A549 (cell line): ENCODE measurements around the gene RGS6. TPM values are rescaled to one million over a fixed set of nuclear protein-coding genes. Genes with fewer than 3 reads are reported as not detected.

Experiments used
- ATAC-seq, 2 experiments: fragments of 200-7000 bp in 1 of 2; fragments of >200 bp in 1 of 2; cut with Nextera tagmentation in 1 of 2; cut with Tn5 transposase in 1 of 2; 3 replicates each; pipeline versions ENCODE4 v1.8.0 to v1.9.1; 2018 to 2020; ENCODE audit warnings: mild to moderate bottlenecking in 1 of 2, moderate library complexity in 1 of 2
- CTCF ChIA-PET: fragments of 300-600 bp; sonication (Branson Sonifier 250); formaldehyde crosslinking; extraction: SDS; loops from one replicate; lab custom pipeline; 2021; ENCODE audit warnings: antibody characterized with exemption, inconsistent platforms; lab: Yijun Ruan, JAX
- POLR2A ChIA-PET: fragments of 350-600 bp; formaldehyde crosslinking; extraction: SDS; loops from one replicate; lab custom pipeline; 2021; ENCODE audit warnings: antibody characterized with exemption, inconsistent platforms; lab: Yijun Ruan, JAX
- DNase-seq, 2 experiments: peaks; one replicate each; pipeline versions ENCODE4 v3.0.0 to v3.0.0-alpha.2; 2011 to 2016; ENCODE audit warnings: low read depth in 1 of 2, low spot score in 1 of 2
- FAIRE-seq: peaks from 2 replicates; lab custom pipeline; 2011; peaks lifted over from hg19 to GRCh38; lab: Jason Lieb, UNC
- H3K27ac ChIP-seq, 2 experiments: fragments of >200 bp; sonication (Bioruptor Twin); formaldehyde crosslinking; 3 replicates each; pipeline ENCODE4 v1.5.1; 2016 to 2017
- H3K4me1 ChIP-seq: fragments of >200 bp; sonication (Bioruptor Twin); formaldehyde crosslinking; 3 replicates; pipeline ENCODE4 v1.6.1; 2016
- H3K4me2 ChIP-seq: fragments of >200 bp; sonication (Bioruptor Twin); formaldehyde crosslinking; 3 replicates; pipeline ENCODE4 v1.6.1; 2016
- H3K4me3 ChIP-seq: fragments of >200 bp; sonication (Bioruptor Twin); formaldehyde crosslinking; 3 replicates; pipeline ENCODE4 v1.5.1; 2016
- H3K9me3 ChIP-seq: fragments of >200 bp; sonication (Bioruptor Twin); formaldehyde crosslinking; 3 replicates; pipeline ENCODE4 v1.6.1; 2016
- BCL3 ChIP-seq: fragments of >200 bp; sonication (Bioruptor Twin); formaldehyde crosslinking; IDR thresholded peaks from 3 replicates; pipeline ENCODE4 v1.6.1; 2016
- BHLHE40 ChIP-seq: IDR thresholded peaks from 2 replicates; pipeline ENCODE4 v1.6.1; 2012; ENCODE audit warnings: low read depth, low read length, inconsistent platforms
- CBX2 ChIP-seq: fragments of 200-600 bp; sonication (generic); IDR thresholded peaks from 2 replicates; pipeline ENCODE4 v1.6.1; 2016; ENCODE audit warnings: low read depth, mild to moderate bottlenecking, borderline replicate concordance
- CBX8 ChIP-seq: fragments of 200-600 bp; sonication (generic); IDR thresholded peaks from 2 replicates; pipeline ENCODE4 v1.6.1; 2016
- CEBPB ChIP-seq, 2 experiments: fragments of >200 bp in 1 of 2; sonication (Bioruptor Twin) in 1 of 2; formaldehyde crosslinking in 1 of 2; IDR thresholded peaks; 2 replicates each; pipeline ENCODE4 v1.6.1; 2012 to 2016
- CHD2 ChIP-seq: fragments of 150-350 bp; IDR thresholded peaks from 2 replicates; pipeline ENCODE4 v1.6.1; 2014; ENCODE audit warnings: low read length; ENCODE audit not compliant: partially characterized antibody
- CTCF ChIP-seq: fragments of >200 bp; sonication (Bioruptor Twin); formaldehyde crosslinking; IDR thresholded peaks from 3 replicates; pipeline ENCODE4 v1.5.1; 2016
- E2F6 ChIP-seq: IDR thresholded peaks from 2 replicates; pipeline ENCODE4 v1.6.1; 2012; ENCODE audit warnings: low read depth, borderline replicate concordance
- EHF ChIP-seq: fragments of 250-450 bp; sonication (Bioruptor Pico); IDR thresholded peaks from 2 replicates; pipeline ENCODE4 v1.5.0; 2020; ENCODE audit warnings: mild to moderate bottlenecking
- ELK1 ChIP-seq: fragments of 150-350 bp; IDR thresholded peaks from 2 replicates; pipeline ENCODE4 v1.6.1; 2014; ENCODE audit warnings: low read depth, mild to moderate bottlenecking, low read length
- EP300 ChIP-seq, 2 experiments: fragments of >200 bp; sonication (Bioruptor Twin); formaldehyde crosslinking; IDR thresholded peaks; 2 replicates in 1 of 2; 3 replicates in 1 of 2; pipeline ENCODE4 v1.6.1; 2016 to 2017
- FOXS1 ChIP-seq: fragments of 250-450 bp; sonication (Bioruptor Pico); IDR thresholded peaks from 2 replicates; pipeline ENCODE4 v1.5.0; 2020; ENCODE audit warnings: mild to moderate bottlenecking, moderate library complexity
- HES2 ChIP-seq: fragments of >200 bp; sonication (Bioruptor Twin); formaldehyde crosslinking; IDR thresholded peaks from 2 replicates; pipeline ENCODE4 v1.6.1; 2016
- HEYL ChIP-seq: fragments of 250-450 bp; sonication (Bioruptor Pico); IDR thresholded peaks from 2 replicates; pipeline ENCODE4 v1.8.0; 2021; ENCODE audit warnings: mild to moderate bottlenecking, moderate library complexity
- HOXA7 ChIP-seq: fragments of 250-450 bp; sonication (Bioruptor Pico); IDR thresholded peaks from 2 replicates; pipeline ENCODE4 v1.5.0; 2020; ENCODE audit warnings: mild to moderate bottlenecking, moderate library complexity
- JUNB ChIP-seq: fragments of >200 bp; sonication (Bioruptor Twin); formaldehyde crosslinking; IDR thresholded peaks from 2 replicates; pipeline ENCODE4 v1.6.1; 2016
- KDM5A ChIP-seq: fragments of 200-600 bp; sonication (generic); IDR thresholded peaks from 2 replicates; pipeline ENCODE4 v1.6.1; 2016; ENCODE audit warnings: antibody characterized with exemption, mild to moderate bottlenecking
- MAFK ChIP-seq: fragments of 450-650 bp; IDR thresholded peaks from 2 replicates; pipeline ENCODE4 v1.6.1; 2014; ENCODE audit not compliant: partially characterized antibody
- NPAS2 ChIP-seq: fragments of 250-450 bp; sonication (Bioruptor Pico); IDR thresholded peaks from 2 replicates; pipeline ENCODE4 v1.8.0; 2022; ENCODE audit warnings: mild to moderate bottlenecking, moderate library complexity, borderline replicate concordance
- NR3C1 ChIP-seq: fragments of >200 bp; sonication (Bioruptor Twin); formaldehyde crosslinking; IDR thresholded peaks from 3 replicates; pipeline ENCODE4 v1.6.1; 2017
- RAD21 ChIP-seq, 2 experiments: fragments of >200 bp in 1 of 2; sonication (Bioruptor Twin) in 1 of 2; formaldehyde crosslinking in 1 of 2; IDR thresholded peaks in 1 of 2; conservative IDR thresholded peaks in 1 of 2; 2 replicates in 1 of 2; 3 replicates in 1 of 2; pipeline ENCODE4 v1.6.1; 2012 to 2018; ENCODE audit warnings: inconsistent platforms in 1 of 2
- RCOR1 ChIP-seq: fragments of 150-350 bp; IDR thresholded peaks from 2 replicates; pipeline ENCODE4 v1.6.1; 2014; ENCODE audit warnings: antibody characterized with exemption, low read length, low read depth
- RFX5 ChIP-seq: fragments of 450-650 bp; IDR thresholded peaks from 2 replicates; pipeline ENCODE4 v1.7.1; 2014; ENCODE audit warnings: antibody characterized with exemption, mild to moderate bottlenecking, moderate library complexity
- RNF2 ChIP-seq: fragments of 200-600 bp; sonication (generic); IDR thresholded peaks from 2 replicates; pipeline ENCODE4 v1.6.1; 2016; ENCODE audit warnings: low read depth, mild to moderate bottlenecking, antibody characterized with exemption, moderate library complexity, borderline replicate concordance
- SREBF2 ChIP-seq: fragments of 450-650 bp; IDR thresholded peaks from 2 replicates; pipeline ENCODE4 v1.6.1; 2014; ENCODE audit warnings: mild to moderate bottlenecking, moderate library complexity
- TP53 ChIP-seq: fragments of 250-450 bp; sonication (Bioruptor Pico); IDR thresholded peaks from 2 replicates; pipeline ENCODE4 v1.5.0; 2021; ENCODE audit warnings: mild to moderate bottlenecking, moderate library complexity
- ZFP36 ChIP-seq: fragments of 450-650 bp; IDR thresholded peaks from 2 replicates; pipeline ENCODE4 v1.6.1; 2014; ENCODE audit warnings: borderline replicate concordance; ENCODE audit not compliant: partially characterized antibody
- ZNF302 ChIP-seq: fragments of 250-450 bp; sonication (Bioruptor Pico); IDR thresholded peaks from 2 replicates; pipeline ENCODE4 v1.9.0; 2021; ENCODE audit warnings: inconsistent platforms, mild to moderate bottlenecking, moderate library complexity
- WGBS: methylation state at CpG from one replicate; pipeline ENCODE4 v1.1.6; 2017; ENCODE audit errors: missing lambda C conversion rate; 5-methylcytosine and 5-hydroxymethylcytosine counted together
- polyA plus RNA-seq, 4 experiments: library from polyadenylated mRNA; depleted of rRNA in 3 of 4; stranded (reverse); fragments of >200 nt; fragmentation: RNase III in 1 of 4; extraction: RNeasy Plus Mini Kit Qiagen cat#74134 plus additional on column Dnase treatment in 1 of 4; gene quantifications; 2 replicates in 3 of 4; 3 replicates in 1 of 4; pipeline ENCODE4 v1.2.3, GENCODE V29; 2011 to 2017

RGS6 gene
- polyA plus RNA-seq, 2 of the 4 experiments (the other 2 are of a cell fraction), result not detected

GRCh38 chr14:72256055-72256454 is 323.8 kb downstream of the RGS6 start (continued):
- TF ChIP-seq E2F6 (no peak), SREBF2 (no peak), NR3C1 (no peak)

- CTCF ChIA-PET, result no interaction called here
- Histone ChIP-seq H3K4me1 (no peaks in the 10 kb centered on the region), H3K4me3 (no peak overlapping the region), H3K9me3 (no peaks in the 10 kb centered on the region; the same call in 2 of the 3 replicates), H3K4me2 (no peak overlapping the region), H3K27ac (no peak overlapping the region)
- 6% methylated on average over 4 of the region's 4 CpGs for WGBS
- TF ChIP-seq BCL3, result no peak
- no peak for TF ChIP-seq FOXS1 (CRISPR knock-in tag)
- no peak for TF ChIP-seq EP300 (IDR thresholded peaks at IDR 0.05)
- TF ChIP-seq TP53 (CRISPR knock-in tag), result no peak
- TF ChIP-seq HES2, result no peak
- TF ChIP-seq CBX2, result no peak
- no peak for TF ChIP-seq CEBPB (IDR thresholded peaks at IDR 0.05)
- no peak for TF ChIP-seq NPAS2 (CRISPR knock-in tag)
- TF ChIP-seq MAFK, result no peak
- TF ChIP-seq CTCF, result no peak
- TF ChIP-seq CBX8, result no peak
- TF ChIP-seq CHD2, result no peak
- TF ChIP-seq RFX5, result no peak
- no peak for DNase-seq
- ATAC-seq, result no peak
- POLR2A ChIA-PET, result no interaction called here
- FAIRE-seq, result no peak
Observed at GRCh38 chr14:72261068-72261467, 328.8 kb downstream of the RGS6 start.

GRCh38 chr14:72262771-72263170 is 330.5 kb downstream of the RGS6 start:
- POLR2A ChIA-PET, result no interaction called here
- TF ChIP-seq BHLHE40 (no peak), EHF (CRISPR knock-in tag) (no peak), RAD21 (conservative IDR thresholded peaks at IDR 0.05 in 1 of 2, IDR thresholded peaks at IDR 0.05 in 1 of 2) (no peak), HOXA7 (CRISPR knock-in tag) (no peak), CTCF (no peak), HEYL (CRISPR knock-in tag) (no peak), NR3C1 (no peak), ZNF302 (CRISPR knock-in tag) (no peak), JUNB (no peak), RCOR1 (no peak), RNF2 (no peak), HES2 (no peak), KDM5A (no peak), ELK1 (no peak), ZFP36 (no peak), EP300 (IDR thresholded peaks at IDR 0.05) (no peak)
- no peak for ATAC-seq

More at GRCh38 chr14:72262771-72263170, 330.5 kb downstream of the RGS6 start:
- FAIRE-seq, result no peak
- WGBS, result 0% methylated on average over 2 of the region's 2 CpGs
- DNase-seq, result no peak
- H3K4me3 ChIP-seq, result no peak overlapping the region
- H3K4me1 ChIP-seq, result no peaks in the 10 kb centered on the region
- CTCF ChIA-PET, result interaction anchor here (0.9 kb wide), 1 partner anchor 8 kb away, joined by 3 read pairs; no protein-coding TSS in a partner anchor
- no peaks in the 10 kb centered on the region; the same call in 2 of the 3 replicates for H3K9me3 ChIP-seq
- H3K27ac ChIP-seq, result no peak overlapping the region
- H3K4me2 ChIP-seq, result no peak overlapping the region
